ENCODE data around the gene SNRNP27.
A peak's percentile ranks its signal among the peaks of the same experiment; 100 is the strongest.
"Not testable (repeated sequence)": the region's sequence is repeated elsewhere in the genome, so short reads cannot be mapped to it uniquely, and the experiment has no call there.

The SNRNP27 gene

GRCh38 chr2:69893684-69894551 lies at the start of gene SNRNP27:
Gene SNRNP27, plus strand, starts transcription at chr2:69893956. Its CDS starts 29 bp downstream, at chr2:69893985.
- peak; percentile 23 for FAIRE-seq

- peak; percentile 35 for FAIRE-seq
These were observed 49.8 kb upstream of the SNRNP27 start for GRCh38 chr2:69843993-69844392.

- no peak for FAIRE-seq
These were observed 49.2 kb upstream of the SNRNP27 start for GRCh38 chr2:69844560-69844959.

- FAIRE-seq = no peak
These were observed 47.3 kb upstream of the SNRNP27 start for GRCh38 chr2:69846182-69847067.

GRCh38 chr2:69847068-69847828 lies 46.5 kb upstream of the SNRNP27 start:
- FAIRE-seq = no peak

GRCh38 chr2:69848186-69848790 lies 45.5 kb upstream of the SNRNP27 start:
- FAIRE-seq = no peak

GRCh38 chr2:69858261-69858660 lies 35.5 kb upstream of the SNRNP27 start:
- FAIRE-seq = no peak

- no peak for FAIRE-seq
These were observed 30.5 kb upstream of the SNRNP27 start for GRCh38 chr2:69863298-69863697.

GRCh38 chr2:69888451-69888850 lies 5.3 kb upstream of the SNRNP27 start:
- FAIRE-seq = no peak

- no peak for FAIRE-seq
These were observed 4.5 kb upstream of the SNRNP27 start for GRCh38 chr2:69889302-69889701.

- no peak for FAIRE-seq
These were observed 2.9 kb upstream of the SNRNP27 start for GRCh38 chr2:69890881-69891280.

GRCh38 chr2:69892838-69893424 lies 825 bp upstream of the SNRNP27 start:
- FAIRE-seq = not testable (repeated sequence)

GRCh38 chr2:69894737-69895136 lies 981 bp downstream of the SNRNP27 start:
- not testable (repeated sequence) for FAIRE-seq

- no peak for FAIRE-seq
These were observed 8.6 kb downstream of the SNRNP27 start for GRCh38 chr2:69902213-69902922.

GRCh38 chr2:69907216-69907615 lies 13.5 kb downstream of the SNRNP27 start:
- no peak for FAIRE-seq

GRCh38 chr2:69911985-69912563 lies 18.3 kb downstream of the SNRNP27 start:
- FAIRE-seq = peak; percentile 96

- FAIRE-seq = peak; percentile 100
These were observed 20.6 kb downstream of the SNRNP27 start for GRCh38 chr2:69914164-69914949.

- no peak for FAIRE-seq
These were observed 21.5 kb downstream of the SNRNP27 start, which contains the start of gene MXD1 for GRCh38 chr2:69914950-69915945. Gene MXD1, plus strand, starts transcription at chr2:69915109. Its CDS starts 222 bp downstream, at chr2:69915331.

- FAIRE-seq = no peak
These were observed 22.4 kb downstream of the SNRNP27 start for GRCh38 chr2:69916106-69916505.

All from endometrium (tissue), 2 donors.